ENCODE measurements around the gene OSCP1. TPM values are rescaled to one million over a fixed set of nuclear protein-coding genes. Genes with fewer than 3 reads are reported as not detected.
"Not testable (repeated sequence)": the region's sequence is repeated elsewhere in the genome, so short reads cannot be mapped to it uniquely, and the experiment has no call there.

OSCP1 gene
- total and polyA plus RNA-seq, 2 experiments from 2014 or later, result 2.2 to 2.6 TPM

DNA sequence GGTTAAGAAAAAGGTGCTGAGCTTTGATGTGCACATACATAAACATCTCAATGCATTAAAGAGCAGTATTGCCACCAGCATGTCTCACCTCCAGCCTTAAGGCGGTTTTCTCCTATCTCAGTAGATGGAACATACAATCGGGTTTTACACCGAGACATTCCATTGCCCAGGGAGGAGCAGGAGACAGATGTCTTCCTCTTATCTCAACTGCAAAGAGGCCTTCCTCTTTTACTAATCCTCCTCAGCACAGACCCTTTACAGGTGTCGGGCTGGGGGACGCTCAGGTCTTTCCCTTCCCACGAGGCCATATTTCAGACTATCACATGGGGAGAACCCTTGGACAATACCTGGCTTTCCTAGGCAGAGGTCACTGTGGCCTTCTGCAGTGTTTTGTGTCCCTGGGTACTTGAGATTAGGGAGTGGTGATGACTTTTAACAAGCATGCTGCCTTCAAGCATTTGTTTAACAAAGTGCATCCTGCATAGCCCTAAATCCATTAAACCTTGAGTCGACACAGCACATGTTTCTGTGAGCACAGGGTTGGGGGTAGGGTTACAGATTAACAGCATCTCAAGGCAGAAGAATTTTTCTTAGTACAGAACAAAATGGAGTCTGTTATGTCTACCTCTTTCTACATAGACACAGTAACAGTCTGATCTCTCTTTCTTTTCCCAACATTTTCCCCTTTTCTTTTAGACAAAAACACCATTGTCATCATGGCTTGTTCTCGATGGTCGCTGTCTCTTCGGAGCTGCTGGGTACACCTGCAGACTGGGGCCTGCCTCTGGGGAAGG is 39.2 kb upstream of the OSCP1 start:
- ATAC-seq; H3K4me1 ChIP-seq (ENCODE audit: insufficient read depth); H3K9me3 Mint-ChIP-seq; H3K4me1 Mint-ChIP-seq; DNase-seq (ENCODE audit: low spot score); H3K9me2 ChIP-seq (ENCODE audit: insufficient read depth); H2AFZ ChIP-seq; H3K4me3 Mint-ChIP-seq; H3K27ac Mint-ChIP-seq; H3K27ac ChIP-seq (ENCODE audit: low read depth); H3K36me3 ChIP-seq (ENCODE audit: insufficient read depth); H3K36me3 Mint-ChIP-seq (ENCODE audit: low read depth); H3K4me2 ChIP-seq; H3K4me3 ChIP-seq; H3K27me3 ChIP-seq (ENCODE audit: insufficient read depth); H3K79me2 ChIP-seq (replicated peaks; ENCODE audit: insufficient read depth); H3F3A ChIP-seq (replicated peaks; ENCODE audit: low read depth); H4K20me1 ChIP-seq (replicated peaks; ENCODE audit: insufficient read depth): not testable (repeated sequence)
- peaks cover 11% of the 10 kb centered on the region for H3K27me3 Mint-ChIP-seq (ENCODE audit: insufficient read depth, low read depth, poor library complexity)

DNA sequence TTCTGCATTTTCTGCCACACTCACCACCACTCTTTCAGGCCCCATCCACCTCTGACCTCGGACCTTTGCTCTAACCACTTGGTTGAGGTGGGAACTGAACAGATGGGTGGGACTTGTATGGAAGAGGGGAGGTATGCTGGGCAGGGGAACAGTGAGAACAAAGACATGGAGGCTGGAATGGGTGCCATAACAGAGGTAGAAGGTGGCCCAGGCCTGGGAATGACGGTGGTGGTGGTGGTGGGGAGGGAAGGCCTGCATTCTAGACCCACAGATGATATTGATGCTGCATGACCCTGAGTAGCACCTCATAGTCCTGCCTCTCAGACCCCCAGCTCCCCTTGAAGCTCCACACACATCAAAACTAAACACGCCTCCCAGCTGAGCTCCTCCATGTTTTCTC is 37.7 kb upstream of the OSCP1 start:
- Mint-ChIP-seq H3K27me3 (ENCODE audit: insufficient read depth, low read depth, poor library complexity) (peaks cover 8% of the 10 kb centered on the region), H3K27ac (no peak overlapping the region), H3K4me1 (peaks cover 8% of the 10 kb centered on the region; the same call in 2 of the 3 replicates), H3K36me3 (ENCODE audit: low read depth) (no peaks in the 10 kb centered on the region), H3K9me3 (peaks cover 3% of the 10 kb centered on the region; the same call in 1 of the 3 replicates), H3K4me3 (no peak overlapping the region)
- Histone ChIP-seq H3F3A (replicated peaks; ENCODE audit: low read depth) (no peaks in the 10 kb centered on the region), H3K27me3 (ENCODE audit: insufficient read depth) (no peaks in the 10 kb centered on the region), H3K4me1 (ENCODE audit: insufficient read depth) (no peaks in the 10 kb centered on the region; the same call in 1 of the 2 replicates), H2AFZ (no peak overlapping the region), H3K79me2 (replicated peaks; ENCODE audit: insufficient read depth) (no peaks in the 10 kb centered on the region), H3K4me3 (no peak overlapping the region), H4K20me1 (replicated peaks; ENCODE audit: insufficient read depth) (no peaks in the 10 kb centered on the region), H3K4me2 (no peak overlapping the region), H3K9me2 (ENCODE audit: insufficient read depth) (no peaks in the 10 kb centered on the region), H3K36me3 (ENCODE audit: insufficient read depth) (no peaks in the 10 kb centered on the region), H3K27ac (ENCODE audit: low read depth) (no peak overlapping the region)
- ATAC-seq (no peak), DNase-seq (ENCODE audit: low spot score) (no peak)
- TF ChIP-seq, protein P1, sequence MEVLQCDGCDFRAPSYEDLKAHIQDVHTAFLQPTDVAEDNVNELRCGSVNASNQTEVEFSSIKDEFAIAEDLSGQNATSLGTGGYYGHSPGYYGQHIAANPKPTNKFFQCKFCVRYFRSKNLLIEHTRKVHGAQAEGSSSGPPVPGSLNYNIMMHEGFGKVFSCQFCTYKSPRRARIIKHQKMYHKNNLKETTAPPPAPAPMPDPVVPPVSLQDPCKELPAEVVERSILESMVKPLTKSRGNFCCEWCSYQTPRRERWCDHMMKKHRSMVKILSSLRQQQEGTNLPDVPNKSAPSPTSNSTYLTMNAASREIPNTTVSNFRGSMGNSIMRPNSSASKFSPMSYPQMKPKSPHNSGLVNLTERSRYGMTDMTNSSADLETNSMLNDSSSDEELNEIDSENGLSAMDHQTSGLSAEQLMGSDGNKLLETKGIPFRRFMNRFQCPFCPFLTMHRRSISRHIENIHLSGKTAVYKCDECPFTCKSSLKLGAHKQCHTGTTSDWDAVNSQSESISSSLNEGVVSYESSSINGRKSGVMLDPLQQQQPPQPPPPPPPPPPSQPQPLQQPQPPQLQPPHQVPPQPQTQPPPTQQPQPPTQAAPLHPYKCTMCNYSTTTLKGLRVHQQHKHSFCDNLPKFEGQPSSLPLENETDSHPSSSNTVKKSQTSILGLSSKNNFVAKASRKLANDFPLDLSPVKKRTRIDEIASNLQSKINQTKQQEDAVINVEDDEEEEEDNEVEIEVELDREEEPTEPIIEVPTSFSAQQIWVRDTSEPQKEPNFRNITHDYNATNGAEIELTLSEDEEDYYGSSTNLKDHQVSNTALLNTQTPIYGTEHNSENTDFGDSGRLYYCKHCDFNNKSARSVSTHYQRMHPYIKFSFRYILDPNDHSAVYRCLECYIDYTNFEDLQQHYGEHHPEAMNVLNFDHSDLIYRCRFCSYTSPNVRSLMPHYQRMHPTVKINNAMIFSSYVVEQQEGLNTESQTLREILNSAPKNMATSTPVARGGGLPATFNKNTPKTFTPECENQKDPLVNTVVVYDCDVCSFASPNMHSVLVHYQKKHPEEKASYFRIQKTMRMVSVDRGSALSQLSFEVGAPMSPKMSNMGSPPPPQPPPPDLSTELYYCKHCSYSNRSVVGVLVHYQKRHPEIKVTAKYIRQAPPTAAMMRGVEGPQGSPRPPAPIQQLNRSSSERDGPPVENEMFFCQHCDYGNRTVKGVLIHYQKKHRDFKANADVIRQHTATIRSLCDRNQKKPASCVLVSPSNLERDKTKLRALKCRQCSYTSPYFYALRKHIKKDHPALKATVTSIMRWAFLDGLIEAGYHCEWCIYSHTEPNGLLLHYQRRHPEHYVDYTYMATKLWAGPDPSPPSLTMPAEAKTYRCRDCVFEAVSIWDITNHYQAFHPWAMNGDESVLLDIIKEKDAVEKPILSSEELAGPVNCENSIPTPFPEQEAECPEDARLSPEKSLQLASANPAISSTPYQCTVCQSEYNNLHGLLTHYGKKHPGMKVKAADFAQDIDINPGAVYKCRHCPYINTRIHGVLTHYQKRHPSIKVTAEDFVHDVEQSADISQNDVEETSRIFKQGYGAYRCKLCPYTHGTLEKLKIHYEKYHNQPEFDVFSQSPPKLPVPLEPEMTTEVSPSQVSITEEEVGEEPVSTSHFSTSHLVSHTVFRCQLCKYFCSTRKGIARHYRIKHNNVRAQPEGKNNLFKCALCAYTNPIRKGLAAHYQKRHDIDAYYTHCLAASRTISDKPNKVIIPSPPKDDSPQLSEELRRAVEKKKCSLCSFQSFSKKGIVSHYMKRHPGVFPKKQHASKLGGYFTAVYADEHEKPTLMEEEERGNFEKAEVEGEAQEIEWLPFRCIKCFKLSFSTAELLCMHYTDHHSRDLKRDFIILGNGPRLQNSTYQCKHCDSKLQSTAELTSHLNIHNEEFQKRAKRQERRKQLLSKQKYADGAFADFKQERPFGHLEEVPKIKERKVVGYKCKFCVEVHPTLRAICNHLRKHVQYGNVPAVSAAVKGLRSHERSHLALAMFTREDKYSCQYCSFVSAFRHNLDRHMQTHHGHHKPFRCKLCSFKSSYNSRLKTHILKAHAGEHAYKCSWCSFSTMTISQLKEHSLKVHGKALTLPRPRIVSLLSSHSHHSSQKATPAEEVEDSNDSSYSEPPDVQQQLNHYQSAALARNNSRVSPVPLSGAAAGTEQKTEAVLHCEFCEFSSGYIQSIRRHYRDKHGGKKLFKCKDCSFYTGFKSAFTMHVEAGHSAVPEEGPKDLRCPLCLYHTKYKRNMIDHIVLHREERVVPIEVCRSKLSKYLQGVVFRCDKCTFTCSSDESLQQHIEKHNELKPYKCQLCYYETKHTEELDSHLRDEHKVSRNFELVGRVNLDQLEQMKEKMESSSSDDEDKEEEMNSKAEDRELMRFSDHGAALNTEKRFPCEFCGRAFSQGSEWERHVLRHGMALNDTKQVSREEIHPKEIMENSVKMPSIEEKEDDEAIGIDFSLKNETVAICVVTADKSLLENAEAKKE (CRISPR knock-in tag; IDR thresholded peaks at IDR 0.05), result no peak
- TF ChIP-seq STAT1 (IDR thresholded peaks at IDR 0.05; ENCODE audit: unreplicated experiment) (no peak), ZNF114 (CRISPR knock-in tag; IDR thresholded peaks at IDR 0.05) (no peak), EZH2phosphoT487 (IDR thresholded peaks at IDR 0.05; ENCODE audit: unreplicated experiment) (no peak), POLR2AphosphoS5 (IDR thresholded peaks at IDR 0.05; ENCODE audit: low read depth) (no peak), EZH2 (IDR thresholded peaks at IDR 0.05; ENCODE audit: low read depth, unreplicated experiment) (no peak), CREB1 (CRISPR knock-in tag; IDR thresholded peaks at IDR 0.05; ENCODE audit: low read depth) (no peak), JUNB (IDR thresholded peaks at IDR 0.05; ENCODE audit: unreplicated experiment) (no peak), NANOG (IDR thresholded peaks at IDR 0.05; ENCODE audit: borderline replicate concordance) (no peak), ZNF331 (CRISPR knock-in tag; IDR thresholded peaks at IDR 0.05; ENCODE audit: low read depth) (no peak)
- TF ChIP-seq, protein P2, sequence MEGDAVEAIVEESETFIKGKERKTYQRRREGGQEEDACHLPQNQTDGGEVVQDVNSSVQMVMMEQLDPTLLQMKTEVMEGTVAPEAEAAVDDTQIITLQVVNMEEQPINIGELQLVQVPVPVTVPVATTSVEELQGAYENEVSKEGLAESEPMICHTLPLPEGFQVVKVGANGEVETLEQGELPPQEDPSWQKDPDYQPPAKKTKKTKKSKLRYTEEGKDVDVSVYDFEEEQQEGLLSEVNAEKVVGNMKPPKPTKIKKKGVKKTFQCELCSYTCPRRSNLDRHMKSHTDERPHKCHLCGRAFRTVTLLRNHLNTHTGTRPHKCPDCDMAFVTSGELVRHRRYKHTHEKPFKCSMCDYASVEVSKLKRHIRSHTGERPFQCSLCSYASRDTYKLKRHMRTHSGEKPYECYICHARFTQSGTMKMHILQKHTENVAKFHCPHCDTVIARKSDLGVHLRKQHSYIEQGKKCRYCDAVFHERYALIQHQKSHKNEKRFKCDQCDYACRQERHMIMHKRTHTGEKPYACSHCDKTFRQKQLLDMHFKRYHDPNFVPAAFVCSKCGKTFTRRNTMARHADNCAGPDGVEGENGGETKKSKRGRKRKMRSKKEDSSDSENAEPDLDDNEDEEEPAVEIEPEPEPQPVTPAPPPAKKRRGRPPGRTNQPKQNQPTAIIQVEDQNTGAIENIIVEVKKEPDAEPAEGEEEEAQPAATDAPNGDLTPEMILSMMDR (conservative IDR thresholded peaks at IDR 0.05; ENCODE audit: low read depth in 2 of 2), result no peak
- TF ChIP-seq, protein P3, sequence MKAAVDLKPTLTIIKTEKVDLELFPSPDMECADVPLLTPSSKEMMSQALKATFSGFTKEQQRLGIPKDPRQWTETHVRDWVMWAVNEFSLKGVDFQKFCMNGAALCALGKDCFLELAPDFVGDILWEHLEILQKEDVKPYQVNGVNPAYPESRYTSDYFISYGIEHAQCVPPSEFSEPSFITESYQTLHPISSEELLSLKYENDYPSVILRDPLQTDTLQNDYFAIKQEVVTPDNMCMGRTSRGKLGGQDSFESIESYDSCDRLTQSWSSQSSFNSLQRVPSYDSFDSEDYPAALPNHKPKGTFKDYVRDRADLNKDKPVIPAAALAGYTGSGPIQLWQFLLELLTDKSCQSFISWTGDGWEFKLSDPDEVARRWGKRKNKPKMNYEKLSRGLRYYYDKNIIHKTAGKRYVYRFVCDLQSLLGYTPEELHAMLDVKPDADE (IDR thresholded peaks at IDR 0.05), result no peak
